Measurements from ENCODE around the gene EMX2. TPM values are rescaled to one million over a fixed set of nuclear protein-coding genes. Genes with fewer than 3 reads are reported as not detected.

EMX2 gene
- total and polyA plus RNA-seq, 2 of the 13 experiments (the other 11 are each of a cell fraction or from before 2014, with no cell fraction given), result not detected

DNA sequence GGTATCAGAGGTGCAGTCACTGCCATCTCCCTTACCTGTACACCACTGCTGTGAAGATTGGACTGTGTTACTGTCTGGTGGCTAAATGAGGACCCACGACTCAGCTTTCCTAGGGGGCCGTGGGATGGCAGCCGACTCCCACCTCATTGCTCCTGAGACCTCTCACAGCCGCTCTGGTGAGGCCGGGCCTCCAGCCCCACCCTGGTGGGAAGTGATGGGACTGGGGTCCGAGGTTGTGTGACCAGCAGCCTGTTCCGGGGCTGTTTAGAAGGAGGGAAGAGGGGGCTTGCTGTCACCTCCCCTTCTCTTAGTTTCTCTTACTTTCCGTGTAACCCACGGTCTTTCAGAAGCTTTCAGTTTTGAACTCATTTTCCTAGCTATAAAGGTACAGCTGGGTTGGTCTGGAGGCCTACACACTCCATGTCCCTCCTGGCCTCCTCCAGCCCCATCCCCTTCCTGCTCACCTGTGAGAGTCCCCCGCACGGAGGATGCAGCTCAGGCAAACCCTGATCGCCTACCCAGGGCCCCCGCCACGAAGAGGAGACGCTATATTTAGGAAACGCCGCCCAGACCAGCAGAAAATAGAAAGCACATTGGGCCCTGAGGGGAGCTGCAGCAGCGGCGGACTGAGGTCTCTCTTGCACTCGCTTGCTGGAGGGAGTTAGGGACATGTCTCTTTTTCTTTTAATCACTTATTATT is 4.6 kb downstream of the EMX2 start:
- no peak for ATAC-seq
- CTCF ChIA-PET (ENCODE audit: low intra/inter-chr PET ratio, low total read pairs), result no interaction called here
- POLR2A ChIA-PET, result no interaction called here

More for the DNA sequence above, 4.6 kb downstream of the EMX2 start:
- in situ Hi-C loops (cut with HindIII; ENCODE audit: extremely low pct_ligation_motif_present, low pct_unique_long_range_greater_than_20kb) (loop anchor here (25.0 kb wide), 1 partner anchor 565 kb away; no protein-coding TSS in a partner anchor), intact Hi-C loops (cut with micrococcal nuclease; ENCODE audit: unreplicated experiment) (no loop called here)
- DNase-seq (ENCODE audit: low spot score), result no peak
- H3K9ac ChIP-seq (ENCODE audit: insufficient read depth, low read depth, low read length), result no peak overlapping the region
- WGBS (ENCODE audit: low lambda C conversion rate), result 4% methylated on average over 14 of the region's 20 CpGs
- BruUV-seq (replicated peaks), result no TSS peak
- H3K79me2 ChIP-seq (ENCODE audit: insufficient read depth, low read length), result no peaks in the 10 kb centered on the region
- H3K9me3 ChIP-seq (ENCODE audit: low read length), result no peaks in the 10 kb centered on the region
- peaks cover 7% of the 10 kb centered on the region for H3K4me1 ChIP-seq (ENCODE audit: insufficient read depth, low read length)
- no peak overlapping the region for H3K4me2 ChIP-seq (ENCODE audit: low read depth, low read length)
- H2AFZ ChIP-seq (ENCODE audit: low read length), result no peak overlapping the region
- no peaks in the 10 kb centered on the region for H3K36me3 ChIP-seq (replicated peaks in 1 of 2; ENCODE audit: control insufficient read depth in 1 of 2, insufficient read depth in 2 of 2, low read length in 2 of 2)
- no peak overlapping the region for H3K27ac ChIP-seq (ENCODE audit: extremely low read length, insufficient read depth, low read length)
- TF ChIP-seq ZFP37 (CRISPR knock-in tag; IDR thresholded peaks at IDR 0.05; ENCODE audit: borderline replicate concordance), result no peak
- TF ChIP-seq SMAD9 (CRISPR knock-in tag; IDR thresholded peaks at IDR 0.05), result no peak
- TF ChIP-seq, protein P1, sequence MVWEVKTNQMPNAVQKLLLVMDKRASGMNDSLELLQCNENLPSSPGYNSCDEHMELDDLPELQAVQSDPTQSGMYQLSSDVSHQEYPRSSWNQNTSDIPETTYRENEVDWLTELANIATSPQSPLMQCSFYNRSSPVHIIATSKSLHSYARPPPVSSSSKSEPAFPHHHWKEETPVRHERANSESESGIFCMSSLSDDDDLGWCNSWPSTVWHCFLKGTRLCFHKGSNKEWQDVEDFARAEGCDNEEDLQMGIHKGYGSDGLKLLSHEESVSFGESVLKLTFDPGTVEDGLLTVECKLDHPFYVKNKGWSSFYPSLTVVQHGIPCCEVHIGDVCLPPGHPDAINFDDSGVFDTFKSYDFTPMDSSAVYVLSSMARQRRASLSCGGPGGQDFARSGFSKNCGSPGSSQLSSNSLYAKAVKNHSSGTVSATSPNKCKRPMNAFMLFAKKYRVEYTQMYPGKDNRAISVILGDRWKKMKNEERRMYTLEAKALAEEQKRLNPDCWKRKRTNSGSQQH (CRISPR knock-in tag; IDR thresholded peaks at IDR 0.05; ENCODE audit: low read depth), result no peak
- TF ChIP-seq KLF16 (CRISPR knock-in tag; IDR thresholded peaks at IDR 0.05), result no peak
- no peak for TF ChIP-seq ATF1 (CRISPR knock-in tag; IDR thresholded peaks at IDR 0.05)
- TF ChIP-seq TARDBP (CRISPR knock-in tag; IDR thresholded peaks at IDR 0.05), result no peak
- no peak for TF ChIP-seq ZNF609 (CRISPR knock-in tag; IDR thresholded peaks at IDR 0.05; ENCODE audit: borderline replicate concordance)
- TF ChIP-seq MED8 (CRISPR knock-in tag; IDR thresholded peaks at IDR 0.05; ENCODE audit: insufficient replicate concordance), result no peak
- no peak for FAIRE-seq
- H4K20me1 ChIP-seq (ENCODE audit: insufficient read depth, low read length), result no peaks in the 10 kb centered on the region
- H3K4me3 ChIP-seq (replicated peaks in 1 of 3; ENCODE audit: insufficient read depth in 1 of 3, low read depth in 2 of 3, low read length in 3 of 3), result no peak overlapping the region
- H3K27me3 ChIP-seq (ENCODE audit: control insufficient read depth in 1 of 2, insufficient read depth in 2 of 2, low read length in 2 of 2), result peaks cover 21 to 86% of the 10 kb centered on the region in 2 experiments
